Middle frontal gyrus (tissue), 1 donor: ENCODE measurements around the gene CLDN22.

ENCODE experiments used
- DNase-seq: peaks from one replicate; pipeline ENCODE4 v3.0.0-alpha.2; 2015; ENCODE audit warnings: low spot score; ENCODE audit errors: extremely low spot score

The CLDN22 gene

GRCh38 chr4:183323295-183323694 is 3.2 kb upstream of the CLDN22 start:
- DNase-seq = no peak

- DNase-seq = no peak
These were observed 2.2 kb upstream of the CLDN22 start, which contains the start of gene CLDN24 for GRCh38 chr4:183322326-183322725. TSS of gene CLDN24 (minus strand) at chr4:183322426. CDS start at chr4:183322426, 0 bp downstream.

GRCh38 chr4:183321516-183321915 is 1.4 kb upstream of the CLDN22 start:
- no peak for DNase-seq

GRCh38 chr4:183321079-183321478 is 1.0 kb upstream of the CLDN22 start:
- no peak for DNase-seq

GRCh38 chr4:183318656-183319055 is 1.4 kb downstream of the CLDN22 start:
- DNase-seq = no peak

- DNase-seq = no peak
These were observed 5.3 kb downstream of the CLDN22 start for GRCh38 chr4:183314806-183315205.

GRCh38 chr4:183314336-183314735 is 5.7 kb downstream of the CLDN22 start:
- no peak for DNase-seq

- no peak for DNase-seq
These were observed 7.2 kb downstream of the CLDN22 start for GRCh38 chr4:183312841-183313240.

- no peak for DNase-seq
These were observed 13.3 kb downstream of the CLDN22 start for GRCh38 chr4:183306811-183307210.

GRCh38 chr4:183304538-183304937 is 15.5 kb downstream of the CLDN22 start:
- DNase-seq = no peak

GRCh38 chr4:183304067-183304466 is 16.0 kb downstream of the CLDN22 start:
- DNase-seq = no peak

- no peak for DNase-seq
These were observed 16.8 kb downstream of the CLDN22 start for GRCh38 chr4:183303301-183303700.

GRCh38 chr4:183300655-183301054 is 19.4 kb downstream of the CLDN22 start:
- DNase-seq = no peak

- DNase-seq = no peak
These were observed 20.0 kb downstream of the CLDN22 start for GRCh38 chr4:183300070-183300469.

GRCh38 chr4:183299464-183299863 is 20.6 kb downstream of the CLDN22 start:
- no peak for DNase-seq

GRCh38 chr4:183297675-183298074 is 22.4 kb downstream of the CLDN22 start:
- no peak for DNase-seq

GRCh38 chr4:183295711-183296110 is 24.4 kb downstream of the CLDN22 start:
- DNase-seq = no peak

- no peak for DNase-seq
These were observed 29.0 kb downstream of the CLDN22 start for GRCh38 chr4:183291070-183291469.

- DNase-seq = no peak
These were observed 30.4 kb downstream of the CLDN22 start for GRCh38 chr4:183289688-183290087.

GRCh38 chr4:183288955-183289354 is 31.1 kb downstream of the CLDN22 start:
- DNase-seq = no peak

GRCh38 chr4:183287677-183288076 is 32.4 kb downstream of the CLDN22 start:
- no peak for DNase-seq

GRCh38 chr4:183287309-183287659 is 32.8 kb downstream of the CLDN22 start:
- DNase-seq = no peak

- no peak for DNase-seq
These were observed 33.3 kb downstream of the CLDN22 start for GRCh38 chr4:183286590-183287308.

GRCh38 chr4:183285886-183286285 is 34.2 kb downstream of the CLDN22 start:
- DNase-seq = no peak
